ACC112 (cell line): ENCODE measurements around the gene CFAP68.

Experiments
- H2AFZ ChIP-seq: fragments of 200-600 bp; sonication (generic); one replicate; pipeline ENCODE4 v1.6.0; 2017; ENCODE audit warnings: antibody characterized with exemption, low read length; ENCODE audit not compliant: unreplicated experiment
- H3K27ac ChIP-seq: fragments of 200-600 bp; sonication (generic); 2 replicates; pipeline ENCODE4 v1.5.1; 2014; ENCODE audit warnings: low read depth, mild to moderate bottlenecking, antibody characterized with exemption, low read length, moderate library complexity
- H3K27me3 ChIP-seq: fragments of 200-600 bp; sonication (generic); 2 replicates; pipeline ENCODE4 v1.6.1; 2014; ENCODE audit warnings: mild to moderate bottlenecking, antibody characterized with exemption, low read length, moderate library complexity, mixed read lengths; ENCODE audit not compliant: insufficient read depth
- H3K36me3 ChIP-seq: fragments of 200-600 bp; sonication (generic); 2 replicates; pipeline ENCODE4 v1.6.1; 2016; ENCODE audit warnings: mild to moderate bottlenecking, antibody characterized with exemption, low read length, moderate library complexity, mixed read lengths; ENCODE audit not compliant: insufficient read depth
- H3K4me1 ChIP-seq: fragments of 200-600 bp; sonication (generic); one replicate; pipeline ENCODE4 v1.6.1; 2016; ENCODE audit warnings: low read length, mixed read lengths; ENCODE audit not compliant: insufficient read depth, unreplicated experiment, control insufficient read depth
- H3K4me3 ChIP-seq: fragments of 200-600 bp; sonication (generic); 2 replicates; pipeline ENCODE4 v1.5.1; 2014; ENCODE audit warnings: mild to moderate bottlenecking, low read depth, low read length
- H3K79me2 ChIP-seq: fragments of 200-600 bp; sonication (generic); one replicate; pipeline ENCODE4 v1.6.0; 2016; ENCODE audit warnings: low read length; ENCODE audit not compliant: control insufficient read depth, unreplicated experiment, insufficient read depth

CFAP68 gene

DNA sequence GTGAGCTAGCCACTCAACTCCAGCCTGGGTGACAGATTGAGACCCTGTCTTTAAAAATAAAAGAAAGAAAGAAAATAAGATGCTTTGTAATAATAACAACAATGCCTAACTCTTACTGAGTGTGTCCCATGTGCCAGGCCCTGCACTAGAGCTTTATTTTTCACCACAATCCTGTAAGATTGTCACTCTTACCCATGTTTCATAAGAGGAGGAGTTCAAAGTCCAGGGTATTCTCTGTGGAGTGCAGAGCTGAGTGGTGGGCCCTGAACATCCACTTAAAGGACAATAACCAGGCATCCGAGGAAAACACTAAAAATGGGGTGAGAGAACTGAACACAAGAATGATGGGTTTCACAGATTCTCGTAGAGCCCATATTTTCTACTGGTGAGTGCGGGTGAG is 38.4 kb downstream of the CFAP68 start:
- Histone ChIP-seq H3K27ac (no peak overlapping the region), H3K27me3 (no peaks in the 10 kb centered on the region), H2AFZ (no peak overlapping the region)

DNA sequence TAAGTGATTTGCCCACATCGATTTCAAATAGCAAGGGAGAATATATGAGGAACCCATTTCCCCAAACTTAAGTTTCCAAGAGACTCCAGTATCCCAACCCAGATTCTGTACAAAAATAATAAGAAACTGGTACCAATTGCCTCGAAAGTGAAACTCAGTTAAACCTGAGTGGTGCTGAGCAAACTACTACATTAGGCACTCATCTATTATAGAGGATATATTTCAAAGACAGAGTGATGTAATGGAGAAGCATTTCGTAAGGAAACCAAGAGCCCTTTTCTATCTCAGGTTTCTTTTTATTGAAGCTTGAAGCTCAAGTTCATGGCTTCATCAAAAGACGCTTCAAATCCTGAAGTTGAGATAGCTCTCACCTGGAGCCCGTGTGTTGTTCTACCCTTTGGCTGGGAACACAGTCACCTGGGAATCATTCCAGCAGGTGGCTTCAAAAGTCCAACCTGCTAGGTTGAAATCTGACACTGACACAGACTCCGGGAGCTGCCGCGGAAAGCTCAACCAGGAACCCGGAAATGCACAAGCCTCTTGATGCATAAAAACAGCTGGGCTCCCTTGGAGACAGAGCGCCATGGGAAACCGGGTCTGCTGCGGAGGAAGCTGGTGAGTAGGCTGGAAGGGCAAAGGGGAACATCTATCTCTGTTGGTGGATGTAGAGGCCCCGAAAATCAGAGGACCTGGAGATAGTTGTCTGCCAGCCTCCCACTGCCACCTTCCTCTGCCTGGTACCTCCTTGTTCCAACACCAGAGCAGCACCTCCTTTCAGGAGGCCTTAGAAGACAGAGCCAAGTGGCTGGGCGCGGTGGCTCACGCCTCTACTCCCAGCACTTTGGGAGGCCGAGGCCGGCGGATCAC is 39.3 kb downstream of the CFAP68 start, which contains the start of gene C11orf52:
Gene C11orf52, plus strand, starts transcription at position 524 of the 867 bp plus-strand sequence. Its CDS starts 60 bp downstream, at position 584.
- Histone ChIP-seq H2AFZ (no peak within 1 kb of the TSS), H3K36me3 (no peaks in the 10 kb centered on the region), H3K27ac (no peak within 1 kb of the TSS), H3K79me2 (peaks cover 9% of the 10 kb centered on the region), H3K4me1 (peaks cover 37% of the 10 kb centered on the region), H3K4me3 (no peak within 1 kb of the TSS), H3K27me3 (no peaks in the 10 kb centered on the region)

More for the DNA sequence above, 38.4 kb downstream of the CFAP68 start:
- no peak overlapping the region for H3K4me3 ChIP-seq
- H3K4me1 ChIP-seq, result peaks cover 35% of the 10 kb centered on the region
- H3K36me3 ChIP-seq, result no peaks in the 10 kb centered on the region
- H3K79me2 ChIP-seq, result peaks cover 14% of the 10 kb centered on the region

DNA sequence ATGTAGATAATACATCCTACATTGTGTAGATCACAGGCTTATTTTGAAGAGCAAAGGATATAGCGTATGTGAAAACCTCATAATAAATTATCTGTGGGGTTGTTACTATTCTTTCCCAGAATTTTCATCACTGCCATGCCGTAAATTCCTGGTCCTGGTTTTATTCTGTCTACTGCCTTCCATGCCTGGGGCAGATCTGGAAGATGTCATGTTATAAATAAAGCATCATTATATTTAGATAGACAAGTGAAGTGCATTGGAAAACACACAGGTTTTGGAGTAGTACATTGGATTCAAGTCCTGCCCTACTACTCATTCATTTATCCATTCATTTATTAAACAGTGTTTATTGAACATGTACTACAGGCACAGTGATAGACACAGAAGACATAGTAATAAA is 41.6 kb downstream of the CFAP68 start:
- Histone ChIP-seq H2AFZ (no peak overlapping the region), H3K4me1 (peaks cover 36% of the 10 kb centered on the region), H3K36me3 (no peaks in the 10 kb centered on the region), H3K79me2 (no peaks in the 10 kb centered on the region), H3K27ac (no peak overlapping the region), H3K4me3 (no peak overlapping the region), H3K27me3 (no peaks in the 10 kb centered on the region)

DNA sequence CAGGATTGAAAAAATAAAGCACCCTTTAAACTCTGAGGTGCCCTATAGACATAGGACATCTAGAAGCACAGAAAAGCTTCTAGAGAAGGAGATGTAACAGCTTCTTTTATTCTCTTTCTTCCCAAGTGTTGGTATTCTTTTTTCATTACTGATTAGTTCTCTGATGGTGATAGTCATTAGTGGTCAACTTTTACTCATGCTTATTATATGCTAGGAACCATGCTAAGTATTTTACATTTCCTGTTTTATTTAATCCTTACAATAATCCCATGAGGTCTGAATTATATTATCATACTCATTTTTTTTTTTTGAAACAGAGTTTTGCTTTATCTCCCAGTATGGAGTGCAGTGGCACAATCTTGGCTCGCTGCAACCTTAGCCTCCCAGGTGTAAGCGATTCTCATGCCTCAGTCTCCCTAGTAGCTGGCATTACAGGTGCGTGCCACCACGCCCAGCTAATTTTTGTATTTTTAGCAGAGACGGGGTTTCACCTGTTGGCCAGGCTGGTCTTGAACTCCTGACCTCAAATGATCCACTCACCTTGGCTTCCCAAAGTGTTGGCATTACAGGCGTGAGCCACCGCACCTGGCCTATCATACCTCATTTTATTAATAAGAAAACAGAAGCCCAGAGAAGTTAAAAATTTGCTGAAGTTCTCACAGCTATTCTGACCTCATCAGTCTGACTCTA is 42.3 kb downstream of the CFAP68 start:
- Histone ChIP-seq H3K27me3 (no peaks in the 10 kb centered on the region), H3K27ac (peak overlapping the region; percentile 97; the same call in 1 of the 2 replicates), H2AFZ (no peak overlapping the region), H3K79me2 (no peaks in the 10 kb centered on the region), H3K4me3 (no peak overlapping the region), H3K36me3 (no peaks in the 10 kb centered on the region), H3K4me1 (peaks cover 43% of the 10 kb centered on the region)

DNA sequence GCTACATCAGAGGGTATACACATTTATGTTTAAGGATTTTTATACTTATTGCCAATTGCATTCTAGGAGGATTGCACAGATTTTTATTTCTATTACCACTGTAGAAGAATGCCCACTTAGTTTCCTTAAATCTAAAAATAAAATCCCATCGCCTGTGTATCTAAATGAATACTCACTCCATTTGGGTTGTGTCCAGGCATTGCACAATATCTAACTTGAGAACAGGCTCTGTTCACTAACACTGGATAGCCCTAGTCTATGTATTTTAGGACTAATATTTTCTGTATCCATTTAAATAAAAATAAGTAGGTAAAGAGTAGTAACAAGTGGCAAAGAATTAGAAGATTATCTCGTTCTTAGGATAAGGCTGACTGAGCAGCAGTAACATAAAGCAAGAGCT is 43.5 kb downstream of the CFAP68 start:
- peak overlapping the region; percentile 94 for H2AFZ ChIP-seq
- no peaks in the 10 kb centered on the region for H3K27me3 ChIP-seq
- H3K79me2 ChIP-seq, result no peaks in the 10 kb centered on the region
- H3K4me3 ChIP-seq, result peak overlapping the region; percentile 63
- H3K4me1 ChIP-seq, result peaks cover 43% of the 10 kb centered on the region
- H3K36me3 ChIP-seq, result no peaks in the 10 kb centered on the region
- H3K27ac ChIP-seq, result peak overlapping the region; percentile 97

DNA sequence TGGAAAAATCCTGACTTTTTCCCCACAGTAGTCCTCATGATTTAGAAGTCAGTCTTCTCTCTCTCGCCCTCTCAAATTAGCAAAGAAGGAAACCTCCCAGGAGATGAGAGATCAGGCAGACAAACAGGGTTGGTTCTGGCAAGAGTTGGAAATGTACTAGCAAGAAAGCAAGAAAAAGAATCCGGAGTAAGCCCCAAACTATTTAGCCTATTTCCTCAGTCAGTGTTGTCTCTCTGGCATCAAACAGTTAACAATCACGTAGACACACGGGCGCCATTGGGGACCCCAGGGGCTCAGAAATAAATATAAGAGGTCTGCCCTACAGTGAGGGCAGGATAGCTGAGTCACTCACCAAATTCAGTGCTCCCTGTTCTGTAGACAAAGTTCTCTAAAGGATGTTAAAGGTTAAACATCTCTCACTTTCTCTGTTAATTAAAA is 44.0 kb downstream of the CFAP68 start:
- Histone ChIP-seq H3K27me3 (no peaks in the 10 kb centered on the region), H3K27ac (peak overlapping the region; percentile 97), H3K4me3 (peak overlapping the region; percentile 63), H3K4me1 (peaks cover 40% of the 10 kb centered on the region), H3K36me3 (no peaks in the 10 kb centered on the region), H2AFZ (peak overlapping the region; percentile 94), H3K79me2 (no peaks in the 10 kb centered on the region)

DNA sequence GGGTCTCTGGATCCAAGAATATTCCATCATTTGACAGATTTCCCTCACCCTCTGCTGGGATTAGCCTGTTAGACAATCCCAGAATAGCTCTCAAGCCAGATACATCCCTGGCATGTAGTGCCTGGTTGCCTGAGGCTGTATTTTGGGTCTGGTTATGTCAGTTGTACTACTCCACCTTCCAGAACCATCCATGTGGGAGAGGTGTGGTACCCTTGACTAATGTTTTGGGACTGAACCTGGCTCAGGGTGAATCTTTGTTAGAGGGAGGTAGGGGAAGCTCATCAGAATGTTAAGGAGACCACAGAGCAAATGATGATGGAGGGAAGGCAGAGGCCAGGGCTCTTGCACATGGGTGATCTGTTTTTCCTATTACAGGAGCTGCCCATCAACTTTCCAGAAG is 44.6 kb downstream of the CFAP68 start:
- peak overlapping the region; percentile 94 for H2AFZ ChIP-seq
- peaks cover 40% of the 10 kb centered on the region for H3K4me1 ChIP-seq
- H3K27ac ChIP-seq, result peak overlapping the region; percentile 97
- H3K79me2 ChIP-seq, result no peaks in the 10 kb centered on the region
- no peaks in the 10 kb centered on the region for H3K36me3 ChIP-seq
- H3K27me3 ChIP-seq, result no peaks in the 10 kb centered on the region
- peak overlapping the region; percentile 63; the same call in 1 of the 2 replicates for H3K4me3 ChIP-seq

DNA sequence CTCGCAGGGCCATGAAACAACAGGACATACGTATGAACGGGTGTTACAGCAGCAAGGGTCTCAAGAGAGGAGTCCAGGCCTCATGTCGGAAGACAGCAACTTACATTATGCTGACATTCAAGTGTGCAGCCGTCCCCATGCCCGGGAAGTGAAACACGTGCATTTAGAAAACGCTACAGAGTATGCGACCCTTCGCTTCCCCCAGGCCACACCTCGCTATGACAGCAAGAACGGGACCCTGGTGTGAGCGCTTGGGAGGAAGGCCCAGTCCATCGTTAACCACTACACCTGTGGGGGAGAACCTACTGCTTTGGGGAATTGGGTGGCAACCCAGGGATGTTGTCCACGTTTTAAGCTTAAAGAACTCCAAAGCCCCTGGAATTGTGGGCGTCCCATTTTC is 46.6 kb downstream of the CFAP68 start:
- Histone ChIP-seq H3K4me1 (peaks cover 40% of the 10 kb centered on the region), H3K79me2 (no peaks in the 10 kb centered on the region), H3K27ac (no peak overlapping the region), H3K36me3 (no peaks in the 10 kb centered on the region), H3K4me3 (peak overlapping the region; percentile 77), H2AFZ (no peak overlapping the region), H3K27me3 (no peaks in the 10 kb centered on the region)

DNA sequence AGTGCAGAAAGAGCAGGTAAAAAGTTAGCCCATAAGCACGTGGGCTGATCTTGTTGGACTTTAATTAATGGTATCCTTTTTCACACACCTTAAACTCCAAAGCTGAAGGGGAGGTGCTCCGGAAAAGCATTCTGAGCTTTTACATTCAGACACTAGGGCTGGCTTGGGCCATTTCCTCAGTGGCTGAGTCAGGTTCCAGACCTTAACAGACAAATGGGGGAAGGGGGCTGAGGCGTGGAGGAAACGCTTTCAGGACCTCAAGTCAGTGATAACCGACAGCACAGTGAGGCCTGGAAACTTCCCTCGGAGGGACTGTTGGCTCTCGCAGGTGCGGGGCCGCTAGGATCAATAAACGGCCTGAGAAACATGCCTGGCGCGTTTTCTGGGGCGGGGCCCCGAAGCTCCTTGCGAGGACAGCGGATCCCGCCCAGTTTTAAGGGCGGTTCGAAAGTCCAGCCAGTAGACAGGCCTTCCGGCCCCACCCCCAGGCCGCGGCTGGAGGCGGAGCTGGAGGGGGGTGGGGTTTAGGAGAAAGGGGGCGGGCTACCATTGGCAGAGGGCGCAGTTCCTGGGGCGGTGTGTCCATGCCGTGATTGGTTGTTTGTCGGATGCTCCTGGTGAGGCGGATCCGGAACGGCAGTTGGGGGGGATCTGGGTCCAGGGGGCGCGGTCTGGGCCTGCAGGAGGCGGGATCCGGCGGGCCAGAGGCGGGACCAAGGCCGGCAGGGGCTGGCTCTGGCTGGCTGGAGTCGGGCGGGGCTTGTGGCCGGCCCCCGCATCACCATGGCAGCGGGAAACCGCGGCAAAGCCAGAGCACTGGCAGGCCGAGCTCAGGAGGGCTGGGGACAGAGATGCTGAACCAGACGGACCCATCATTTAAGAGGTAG is 47.4 kb downstream of the CFAP68 start:
- H3K27ac ChIP-seq, result peak overlapping the region; percentile 69
- H3K4me3 ChIP-seq, result peak overlapping the region; percentile 77
- no peaks in the 10 kb centered on the region for H3K36me3 ChIP-seq
- peaks cover 35% of the 10 kb centered on the region for H3K4me1 ChIP-seq
- H2AFZ ChIP-seq, result peak overlapping the region; percentile 89
- H3K79me2 ChIP-seq, result no peaks in the 10 kb centered on the region
- no peaks in the 10 kb centered on the region for H3K27me3 ChIP-seq

DNA sequence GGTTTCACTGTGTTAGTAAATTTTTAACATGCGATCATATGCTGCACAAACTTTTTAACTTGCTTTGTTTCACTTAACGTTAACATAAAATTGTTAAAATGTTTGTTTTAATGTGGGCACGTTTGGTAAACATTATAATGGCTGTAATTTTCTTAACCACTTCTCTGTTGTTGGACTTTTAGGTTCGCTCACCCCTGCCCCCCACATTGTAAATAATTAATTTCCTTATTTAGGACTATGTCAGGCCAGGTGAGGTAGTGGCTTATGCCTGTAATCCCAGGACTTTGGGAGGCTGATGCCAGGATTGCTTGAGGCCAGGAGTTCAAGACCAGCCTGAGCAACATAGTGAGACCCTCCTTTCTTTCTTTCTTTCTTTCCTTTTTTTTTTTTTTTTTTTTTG is 51.1 kb downstream of the CFAP68 start:
- Histone ChIP-seq H3K36me3 (no peaks in the 10 kb centered on the region), H2AFZ (no peak overlapping the region), H3K4me1 (peaks cover 28% of the 10 kb centered on the region), H3K79me2 (peaks cover 4% of the 10 kb centered on the region), H3K4me3 (no peak overlapping the region), H3K27ac (no peak overlapping the region), H3K27me3 (no peaks in the 10 kb centered on the region)
